GM19035 (cell line): Measurements from ENCODE around the gene RAB25.
"Not testable (repeated sequence)": the region's sequence is repeated elsewhere in the genome, so short reads cannot be mapped to it uniquely, and the experiment has no call there.

Experiments
- ATAC-seq: cut with Tn5 transposase; IDR thresholded peaks from one replicate; pipeline ENCODE4 v1.9.1; 2021; ENCODE audit not compliant: unreplicated experiment

The RAB25 gene

GRCh38 chr1:156115514-156116374 is 54.8 kb downstream of the RAB25 start:
- ATAC-seq: no peak

GRCh38 chr1:156116731-156117130 is 55.8 kb downstream of the RAB25 start:
- ATAC-seq: not testable (repeated sequence)

GRCh38 chr1:156117414-156118176 is 56.6 kb downstream of the RAB25 start:
- no peak for ATAC-seq

GRCh38 chr1:156118177-156118868 is 57.4 kb downstream of the RAB25 start:
- ATAC-seq: no peak

GRCh38 chr1:156119503-156120209 is 58.7 kb downstream of the RAB25 start:
- ATAC-seq: no peak
